SK-N-SH treated with all-trans-retinoic acid at 6 μM for 48 hours (cell line): ENCODE results near the gene NFIX.

Source experiments
- ATAC-seq: fragments of 200-7000 bp; cut with Tn5 transposase; 3 replicates; pipeline ENCODE4 v1.9.1; 2020; ENCODE audit warnings: mild to moderate bottlenecking, moderate library complexity
- ARNTL ChIP-seq: fragments of 450-650 bp; formaldehyde crosslinking; IDR thresholded peaks from 2 replicates; pipeline ENCODE4 v1.5.0; 2020; ENCODE audit warnings: low read depth, mild to moderate bottlenecking, moderate library complexity, borderline replicate concordance
- BACH2 ChIP-seq: fragments of 250-450 bp; sonication (Bioruptor Pico); IDR thresholded peaks from 2 replicates; pipeline ENCODE4 v1.9.0; 2021; ENCODE audit warnings: mild to moderate bottlenecking, borderline replicate concordance
- CSDC2 ChIP-seq: fragments of 250-450 bp; sonication (Bioruptor Pico); IDR thresholded peaks from 2 replicates; pipeline ENCODE4 v1.5.0; 2020; ENCODE audit warnings: mild to moderate bottlenecking, moderate library complexity
- ESRRG ChIP-seq: fragments of 250-450 bp; sonication (Bioruptor Pico); IDR thresholded peaks from 2 replicates; pipeline ENCODE4 v1.6.1; 2021; ENCODE audit warnings: mild to moderate bottlenecking
- OSR1 ChIP-seq: fragments of 250-450 bp; sonication (Bioruptor Pico); IDR thresholded peaks from 2 replicates; pipeline ENCODE4 v1.8.0; 2022; ENCODE audit warnings: moderate library complexity, mild to moderate bottlenecking, inconsistent platforms
- PPARA ChIP-seq: fragments of 250-450 bp; sonication (Bioruptor Pico); IDR thresholded peaks from 2 replicates; pipeline ENCODE4 v1.5.0; 2020; ENCODE audit warnings: mild to moderate bottlenecking, borderline replicate concordance
- SNAI2 ChIP-seq: fragments of 250-450 bp; sonication (Bioruptor Pico); IDR thresholded peaks from 2 replicates; pipeline ENCODE4 v1.5.0; 2020; ENCODE audit warnings: mild to moderate bottlenecking, moderate library complexity
- TOX ChIP-seq: fragments of 250-450 bp; sonication (Bioruptor Pico); IDR thresholded peaks from 2 replicates; pipeline ENCODE4 v1.8.0; 2021; ENCODE audit warnings: mild to moderate bottlenecking, moderate library complexity, borderline replicate concordance
- ZC3H10 ChIP-seq: fragments of 250-450 bp; sonication (Bioruptor Pico); IDR thresholded peaks from 2 replicates; pipeline ENCODE4 v1.5.1; 2021; ENCODE audit warnings: mild to moderate bottlenecking, moderate library complexity
- ZFP3 ChIP-seq: fragments of 250-450 bp; sonication (Bioruptor Pico); IDR thresholded peaks from 2 replicates; pipeline ENCODE4 v1.5.0; 2020; ENCODE audit warnings: mild to moderate bottlenecking, moderate library complexity
- ZNF70 ChIP-seq: fragments of 450-650 bp; formaldehyde crosslinking; IDR thresholded peaks from 2 replicates; pipeline ENCODE4 v1.5.0; 2020; ENCODE audit warnings: mild to moderate bottlenecking, moderate library complexity
- ZNF8 ChIP-seq: fragments of 450-650 bp; formaldehyde crosslinking; IDR thresholded peaks from 2 replicates; pipeline ENCODE4 v1.5.0; 2020; ENCODE audit warnings: mild to moderate bottlenecking, moderate library complexity
- TF ChIP-seq, protein P1 (sequence below): fragments of 250-450 bp; sonication (Bioruptor Pico); IDR thresholded peaks from 2 replicates; pipeline ENCODE4 v1.8.0; 2020; ENCODE audit warnings: mild to moderate bottlenecking, moderate library complexity, borderline replicate concordance
- TF ChIP-seq, protein P2 (sequence below): fragments of 250-450 bp; sonication (Bioruptor Pico); IDR thresholded peaks from 2 replicates; pipeline ENCODE4 v1.5.1; 2021; ENCODE audit warnings: mild to moderate bottlenecking, moderate library complexity
- TF ChIP-seq, protein P3 (sequence below): fragments of 250-450 bp; sonication (Bioruptor Pico); IDR thresholded peaks from 2 replicates; pipeline ENCODE4 v1.8.0; 2021; ENCODE audit warnings: low read depth, mild to moderate bottlenecking, moderate library complexity, borderline replicate concordance

NFIX gene

DNA sequence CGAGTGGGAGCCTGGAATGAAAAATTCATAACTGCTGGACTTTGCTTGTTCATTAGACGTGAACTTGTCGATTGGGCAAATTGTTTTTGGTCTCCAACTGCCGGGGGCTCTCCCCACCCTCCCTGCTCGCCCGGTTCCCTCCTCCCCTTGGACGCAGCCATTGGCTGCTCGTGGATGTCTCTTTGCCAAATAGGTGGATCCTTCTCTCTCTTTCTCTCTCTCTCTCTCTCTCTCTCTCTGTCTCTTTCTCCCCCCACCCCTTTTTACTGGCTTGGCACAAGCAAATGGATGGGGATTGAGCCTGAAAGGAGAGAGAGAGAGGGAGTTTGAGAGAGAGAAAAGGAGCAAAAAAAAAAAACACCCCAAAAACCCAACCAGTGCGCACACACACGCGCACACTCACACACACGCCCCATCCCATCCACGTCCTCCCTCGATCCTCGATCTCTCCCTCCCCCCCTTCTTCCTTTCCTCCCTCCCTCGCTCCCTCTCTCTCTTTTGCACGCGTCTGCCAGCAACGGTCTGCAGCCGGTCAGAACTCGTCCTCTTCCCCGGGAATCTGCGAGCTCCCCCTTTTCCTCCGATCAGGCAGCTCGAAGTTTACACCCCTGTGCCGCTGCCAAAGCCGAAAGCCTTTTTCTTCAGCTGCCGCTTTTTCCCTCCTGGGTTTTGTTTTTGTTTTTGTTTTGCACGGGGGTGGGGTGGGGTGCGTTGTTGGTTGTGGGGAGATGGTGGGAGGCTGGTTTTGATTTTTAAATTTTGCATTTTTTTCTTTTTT lies 27.8 kb downstream of the NFIX start:
- TF ChIP-seq ZFP3 (CRISPR knock-in tag) (0 out of 2 replicates have a peak, but pooled peaks have one; percentile 18), OSR1 (no peak)
- TF ChIP-seq, protein P1, sequence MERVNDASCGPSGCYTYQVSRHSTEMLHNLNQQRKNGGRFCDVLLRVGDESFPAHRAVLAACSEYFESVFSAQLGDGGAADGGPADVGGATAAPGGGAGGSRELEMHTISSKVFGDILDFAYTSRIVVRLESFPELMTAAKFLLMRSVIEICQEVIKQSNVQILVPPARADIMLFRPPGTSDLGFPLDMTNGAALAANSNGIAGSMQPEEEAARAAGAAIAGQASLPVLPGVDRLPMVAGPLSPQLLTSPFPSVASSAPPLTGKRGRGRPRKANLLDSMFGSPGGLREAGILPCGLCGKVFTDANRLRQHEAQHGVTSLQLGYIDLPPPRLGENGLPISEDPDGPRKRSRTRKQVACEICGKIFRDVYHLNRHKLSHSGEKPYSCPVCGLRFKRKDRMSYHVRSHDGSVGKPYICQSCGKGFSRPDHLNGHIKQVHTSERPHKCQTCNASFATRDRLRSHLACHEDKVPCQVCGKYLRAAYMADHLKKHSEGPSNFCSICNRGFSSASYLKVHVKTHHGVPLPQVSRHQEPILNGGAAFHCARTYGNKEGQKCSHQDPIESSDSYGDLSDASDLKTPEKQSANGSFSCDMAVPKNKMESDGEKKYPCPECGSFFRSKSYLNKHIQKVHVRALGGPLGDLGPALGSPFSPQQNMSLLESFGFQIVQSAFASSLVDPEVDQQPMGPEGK (CRISPR knock-in tag): peak; percentile 65; the same call in 1 of the 2 replicates
- TF ChIP-seq, all 23 proteins: peak for 2
- ATAC-seq: peak; percentile 79

DNA sequence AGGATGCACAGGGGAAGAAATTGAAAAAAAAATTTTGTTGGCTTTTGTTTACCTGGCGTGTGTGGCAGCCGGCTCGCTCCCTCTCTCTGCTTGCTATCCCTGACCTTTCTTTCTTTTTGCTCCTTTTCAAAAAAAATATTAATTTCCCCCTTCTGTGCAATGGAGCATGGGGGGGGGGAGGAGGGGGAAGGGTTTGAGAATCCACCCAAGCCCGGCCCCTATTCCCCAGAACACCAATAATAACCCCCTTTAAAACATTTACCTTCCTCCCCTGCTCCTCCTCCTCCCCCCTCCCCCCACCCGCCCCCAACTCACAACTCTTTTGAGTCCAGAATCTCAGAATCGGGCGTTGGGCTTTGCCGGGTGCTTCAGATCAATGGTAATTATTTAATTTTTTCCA lies 28.4 kb downstream of the NFIX start:
- TF ChIP-seq PPARA (CRISPR knock-in tag): no peak
- no peak for TF ChIP-seq ZNF8 (CRISPR knock-in tag)
- no peak for ATAC-seq

DNA sequence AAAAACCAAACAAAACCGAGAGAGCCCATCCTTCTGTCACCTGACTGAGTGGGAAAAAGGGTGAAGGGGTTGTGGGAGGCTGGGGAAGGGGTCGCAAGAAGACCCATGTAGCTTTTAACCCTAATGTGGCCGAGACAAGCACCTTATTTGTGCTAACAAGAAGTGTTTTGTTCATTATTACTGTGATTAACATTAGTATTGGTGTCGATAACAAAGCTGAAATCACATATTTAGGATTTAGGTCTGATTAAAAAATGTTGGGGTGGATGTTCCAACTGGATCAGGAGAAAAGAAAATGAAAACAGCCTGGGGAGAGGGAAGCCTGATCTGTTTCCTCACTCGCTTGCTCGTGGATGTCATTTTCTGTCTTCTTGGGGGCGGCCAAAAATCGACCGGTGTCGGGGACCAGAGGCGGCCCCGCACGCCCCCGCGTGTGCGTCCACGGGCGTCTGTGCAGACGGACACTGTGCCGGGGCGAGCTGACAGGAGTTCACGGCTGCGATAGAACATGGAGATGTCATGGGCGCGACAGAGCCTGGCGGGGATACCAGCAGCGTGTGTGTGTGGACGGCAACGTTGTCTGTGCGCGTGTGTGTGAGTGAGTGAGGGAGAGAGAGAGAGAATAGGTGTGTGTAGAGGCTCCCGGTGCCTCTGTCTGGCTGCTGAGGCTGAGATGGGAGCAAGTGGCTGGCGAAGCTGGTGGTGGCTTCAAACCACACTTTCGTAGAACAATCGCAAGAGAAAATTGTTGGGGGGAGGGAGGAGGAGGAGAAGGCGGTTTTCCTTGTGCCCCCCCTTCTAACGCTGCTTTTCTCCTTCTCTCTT lies 29.1 kb downstream of the NFIX start:
- no peak for ATAC-seq
- no peak for TF ChIP-seq BACH2 (CRISPR knock-in tag)
- TF ChIP-seq, all 23 proteins: peak for 0

DNA sequence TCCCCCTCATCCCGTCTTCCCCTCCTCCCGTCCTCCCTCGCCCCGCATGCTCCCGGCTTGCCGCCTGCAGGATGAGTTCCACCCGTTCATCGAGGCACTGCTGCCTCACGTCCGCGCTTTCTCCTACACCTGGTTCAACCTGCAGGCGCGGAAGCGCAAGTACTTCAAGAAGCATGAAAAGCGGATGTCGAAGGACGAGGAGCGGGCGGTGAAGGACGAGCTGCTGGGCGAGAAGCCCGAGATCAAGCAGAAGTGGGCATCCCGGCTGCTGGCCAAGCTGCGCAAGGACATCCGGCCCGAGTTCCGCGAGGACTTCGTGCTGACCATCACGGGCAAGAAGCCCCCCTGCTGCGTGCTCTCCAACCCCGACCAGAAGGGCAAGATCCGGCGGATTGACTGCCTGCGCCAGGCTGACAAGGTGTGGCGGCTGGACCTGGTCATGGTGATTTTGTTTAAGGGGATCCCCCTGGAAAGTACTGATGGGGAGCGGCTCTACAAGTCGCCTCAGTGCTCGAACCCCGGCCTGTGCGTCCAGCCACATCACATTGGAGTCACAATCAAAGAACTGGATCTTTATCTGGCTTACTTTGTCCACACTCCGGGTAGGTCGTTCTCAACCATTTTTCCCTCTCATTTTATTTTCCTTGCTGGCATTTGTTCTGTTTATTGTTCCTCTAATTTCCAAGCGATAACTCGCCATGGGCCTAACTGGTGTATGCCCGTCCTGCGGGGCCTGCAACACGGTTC lies 29.8 kb downstream of the NFIX start:
- TF ChIP-seq ESRRG: no peak
- no peak for TF ChIP-seq SNAI2 (CRISPR knock-in tag)
- TF ChIP-seq, protein P2, sequence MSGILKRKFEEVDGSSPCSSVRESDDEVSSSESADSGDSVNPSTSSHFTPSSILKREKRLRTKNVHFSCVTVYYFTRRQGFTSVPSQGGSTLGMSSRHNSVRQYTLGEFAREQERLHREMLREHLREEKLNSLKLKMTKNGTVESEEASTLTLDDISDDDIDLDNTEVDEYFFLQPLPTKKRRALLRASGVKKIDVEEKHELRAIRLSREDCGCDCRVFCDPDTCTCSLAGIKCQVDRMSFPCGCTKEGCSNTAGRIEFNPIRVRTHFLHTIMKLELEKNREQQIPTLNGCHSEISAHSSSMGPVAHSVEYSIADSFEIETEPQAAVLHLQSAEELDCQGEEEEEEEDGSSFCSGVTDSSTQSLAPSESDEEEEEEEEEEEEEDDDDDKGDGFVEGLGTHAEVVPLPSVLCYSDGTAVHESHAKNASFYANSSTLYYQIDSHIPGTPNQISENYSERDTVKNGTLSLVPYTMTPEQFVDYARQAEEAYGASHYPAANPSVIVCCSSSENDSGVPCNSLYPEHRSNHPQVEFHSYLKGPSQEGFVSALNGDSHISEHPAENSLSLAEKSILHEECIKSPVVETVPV (CRISPR knock-in tag): no peak
- TF ChIP-seq ZNF70 (CRISPR knock-in tag): no peak
- no peak for TF ChIP-seq ZC3H10 (CRISPR knock-in tag)
- no peak for TF ChIP-seq ARNTL (CRISPR knock-in tag)
- TF ChIP-seq, all 23 proteins: peak for 0
- no peak for ATAC-seq

DNA sequence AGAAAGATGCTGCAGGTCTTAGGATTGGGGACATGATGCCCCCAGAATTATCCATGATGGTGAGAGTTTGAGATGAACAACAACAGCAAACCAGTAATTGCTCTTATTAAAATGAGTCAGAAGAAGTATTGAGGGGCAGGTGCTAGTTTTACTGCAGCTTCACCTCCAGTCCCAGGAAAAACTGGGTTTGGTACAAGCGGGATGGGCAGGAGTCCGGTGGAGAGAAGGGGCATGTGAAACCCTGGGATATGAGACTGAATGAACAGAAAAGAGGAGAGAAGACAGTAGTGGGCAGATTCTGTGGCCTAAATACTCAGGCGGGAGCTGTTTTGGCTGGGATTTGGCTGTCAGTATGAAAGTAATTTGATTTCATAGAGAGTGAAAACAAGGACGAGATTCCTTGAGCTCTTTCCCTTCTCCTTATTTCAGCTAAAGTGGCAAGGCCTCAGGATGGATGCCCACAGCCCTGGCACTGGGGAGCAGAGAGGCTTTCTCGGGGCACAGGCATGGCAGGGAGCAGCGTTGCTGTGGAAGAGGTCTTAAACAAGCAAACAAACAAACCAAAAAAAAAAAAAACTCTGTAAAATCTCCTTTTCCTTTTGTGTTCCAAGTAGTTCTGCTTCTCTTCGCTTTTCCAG lies 30.7 kb downstream of the NFIX start:
- ATAC-seq: no peak
- no peak for TF ChIP-seq ZNF70 (CRISPR knock-in tag)
- TF ChIP-seq ZFP3 (CRISPR knock-in tag): peak; percentile 85

DNA sequence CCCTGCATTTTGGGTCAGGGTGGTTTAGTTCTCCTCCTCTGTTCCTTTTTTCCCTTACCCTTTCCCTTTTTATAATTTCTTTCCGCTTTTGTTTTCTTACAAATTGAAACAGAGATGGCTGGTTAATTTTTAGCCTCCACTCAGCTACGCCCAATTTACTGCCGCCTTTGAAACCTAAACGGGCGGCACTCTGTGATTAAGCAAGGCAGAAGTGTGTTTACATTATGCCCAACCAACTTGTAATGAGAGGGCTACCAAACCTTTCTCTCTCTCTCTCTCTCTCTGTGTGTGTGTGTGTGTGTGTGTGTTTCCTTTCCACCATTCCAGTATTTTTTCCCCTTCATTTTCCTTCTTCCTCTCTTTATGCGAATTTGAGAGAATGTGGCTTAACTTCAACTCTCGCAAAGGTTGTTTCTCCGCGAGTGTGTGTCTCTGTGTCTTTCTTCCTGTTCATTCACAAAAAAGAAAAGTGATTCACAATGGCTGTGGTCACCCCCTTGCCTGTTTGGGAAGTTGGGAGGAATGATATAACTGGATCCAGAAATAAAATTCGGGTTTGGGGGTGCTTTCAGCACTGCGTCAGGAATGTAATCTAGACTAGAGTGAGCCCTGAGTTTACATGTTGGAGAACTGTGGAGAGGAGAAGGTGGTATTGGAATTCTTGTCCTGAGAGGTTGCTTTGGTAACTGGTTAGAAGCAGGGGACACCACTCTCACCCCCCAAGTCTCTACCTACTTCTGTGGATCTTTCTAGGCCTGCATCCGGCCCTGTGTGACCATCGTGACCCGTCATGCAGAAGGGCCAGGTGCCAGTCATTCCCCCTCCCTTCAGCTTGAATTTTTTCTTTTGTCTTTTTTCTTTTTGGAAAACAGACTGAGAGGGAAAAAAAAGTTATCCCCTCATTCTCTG lies 31.4 kb downstream of the NFIX start:
- ATAC-seq: no peak

More for the DNA sequence above, 31.4 kb downstream of the NFIX start:
- TF ChIP-seq CSDC2 (CRISPR knock-in tag) (no peak), TOX (CRISPR knock-in tag) (no peak), SNAI2 (CRISPR knock-in tag) (no peak), OSR1 (no peak), PPARA (CRISPR knock-in tag) (no peak)
- TF ChIP-seq, protein P3, sequence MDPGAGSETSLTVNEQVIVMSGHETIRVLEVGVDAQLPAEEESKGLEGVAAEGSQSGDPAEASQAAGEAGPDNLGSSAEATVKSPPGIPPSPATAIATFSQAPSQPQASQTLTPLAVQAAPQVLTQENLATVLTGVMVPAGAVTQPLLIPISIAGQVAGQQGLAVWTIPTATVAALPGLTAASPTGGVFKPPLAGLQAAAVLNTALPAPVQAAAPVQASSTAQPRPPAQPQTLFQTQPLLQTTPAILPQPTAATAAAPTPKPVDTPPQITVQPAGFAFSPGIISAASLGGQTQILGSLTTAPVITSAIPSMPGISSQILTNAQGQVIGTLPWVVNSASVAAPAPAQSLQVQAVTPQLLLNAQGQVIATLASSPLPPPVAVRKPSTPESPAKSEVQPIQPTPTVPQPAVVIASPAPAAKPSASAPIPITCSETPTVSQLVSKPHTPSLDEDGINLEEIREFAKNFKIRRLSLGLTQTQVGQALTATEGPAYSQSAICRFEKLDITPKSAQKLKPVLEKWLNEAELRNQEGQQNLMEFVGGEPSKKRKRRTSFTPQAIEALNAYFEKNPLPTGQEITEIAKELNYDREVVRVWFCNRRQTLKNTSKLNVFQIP (CRISPR knock-in tag): no peak
